ENCODE results near the gene DNAJB5.
"Not testable (repeated sequence)": the region's sequence is repeated elsewhere in the genome, so short reads cannot be mapped to it uniquely, and the experiment has no call there.

Gene DNAJB5

GRCh38 chr9:35001285-35001677 lies 11.7 kb downstream of the DNAJB5 start:
- DNase-seq = no peak

GRCh38 chr9:35001803-35002502 lies 12.4 kb downstream of the DNAJB5 start:
- no peak for DNase-seq

- no peak for DNase-seq
These were observed 13.1 kb downstream of the DNAJB5 start for GRCh38 chr9:35002623-35003022.

GRCh38 chr9:35004299-35004698 lies 14.8 kb downstream of the DNAJB5 start:
- not testable (repeated sequence) for DNase-seq

GRCh38 chr9:35010351-35010958 lies 20.9 kb downstream of the DNAJB5 start:
- DNase-seq = no peak

GRCh38 chr9:35014517-35014916 lies 25.0 kb downstream of the DNAJB5 start:
- DNase-seq = no peak

GRCh38 chr9:35023443-35023842 lies 33.9 kb downstream of the DNAJB5 start:
- not testable (repeated sequence) for DNase-seq

GRCh38 chr9:35026671-35027070 lies 37.1 kb downstream of the DNAJB5 start:
- DNase-seq = no peak

GRCh38 chr9:35027374-35027773 lies 37.8 kb downstream of the DNAJB5 start:
- no peak for DNase-seq

GRCh38 chr9:35027860-35028259 lies 38.3 kb downstream of the DNAJB5 start:
- DNase-seq = no peak

- DNase-seq = no peak
These were observed 38.8 kb downstream of the DNAJB5 start for GRCh38 chr9:35028341-35028740.

- no peak for DNase-seq
These were observed 39.7 kb downstream of the DNAJB5 start for GRCh38 chr9:35029241-35029640.

GRCh38 chr9:35029852-35030251 lies 40.3 kb downstream of the DNAJB5 start:
- no peak for DNase-seq

- no peak for DNase-seq
These were observed 43.6 kb downstream of the DNAJB5 start for GRCh38 chr9:35033101-35033500.

GRCh38 chr9:35035851-35036701 lies 46.5 kb downstream of the DNAJB5 start:
- peak; percentile 50 for DNase-seq

- DNase-seq = no peak
These were observed 52.6 kb downstream of the DNAJB5 start for GRCh38 chr9:35042081-35042604.

GRCh38 chr9:35042891-35043545 lies 53.5 kb downstream of the DNAJB5 start:
- no peak for DNase-seq

GRCh38 chr9:35044071-35044470 lies 54.5 kb downstream of the DNAJB5 start:
- DNase-seq = no peak

All from femur (tissue), 1 donor.